Ramos (cell line): ENCODE results near the gene IER3IP1.
"Not testable (repeated sequence)": the region's sequence is repeated elsewhere in the genome, so short reads cannot be mapped to it uniquely, and the experiment has no call there.

Experiments
- in situ Hi-C: fragments of 300-500 bp; cut with MboI; formaldehyde crosslinking; loops from one replicate; pipeline ENCODE4 v1.14.3; 2022; ENCODE audit warnings: low sequenced_read_pairs; ENCODE audit not compliant: unreplicated experiment

IER3IP1 gene, protein sequence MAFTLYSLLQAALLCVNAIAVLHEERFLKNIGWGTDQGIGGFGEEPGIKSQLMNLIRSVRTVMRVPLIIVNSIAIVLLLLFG

GRCh38 chr18:47175898-47176575 lies at the start of gene IER3IP1:
Gene IER3IP1 (minus strand): TSS chr18:47176364. CDS start chr18:47176277, 87 bp downstream.
- in situ Hi-C loops, result no loop called here

DNA sequence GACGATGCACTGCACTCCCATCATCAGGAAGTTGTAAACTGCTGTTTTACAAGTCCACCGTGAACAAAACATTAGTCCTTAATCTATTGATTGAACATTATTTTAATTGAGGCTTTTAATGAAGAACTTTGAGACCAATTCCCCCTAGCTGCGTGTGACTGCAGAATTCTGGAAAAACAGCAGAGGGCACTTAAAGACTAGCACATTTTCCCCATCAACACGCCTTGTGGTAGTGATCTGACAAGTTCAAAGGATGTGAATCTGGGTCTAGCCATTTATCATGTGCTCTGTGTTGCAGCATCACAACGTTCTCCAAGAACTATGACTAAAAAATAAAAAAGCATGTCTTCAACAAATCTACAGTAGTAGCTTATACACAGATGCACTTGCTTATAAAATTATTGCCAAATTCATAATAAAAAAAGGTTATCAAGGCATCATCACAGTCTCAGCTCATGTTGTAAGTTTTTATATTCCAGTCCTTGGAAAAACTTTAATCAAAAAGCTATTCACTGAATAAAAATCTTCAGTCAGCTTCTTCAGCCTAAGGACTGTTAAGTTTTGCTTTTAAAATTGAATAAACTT lies 39.5 kb upstream of the IER3IP1 start:
- in situ Hi-C loops, result loop anchor here (10.0 kb wide), 1 partner anchor 539 kb away; no protein-coding TSS in a partner anchor

GRCh38 chr18:47209171-47209570 lies 33.0 kb upstream of the IER3IP1 start:
- in situ Hi-C loops, result no loop called here

- in situ Hi-C loops, result no loop called here
Measured at GRCh38 chr18:47206945-47207637, 30.9 kb upstream of the IER3IP1 start.

DNA sequence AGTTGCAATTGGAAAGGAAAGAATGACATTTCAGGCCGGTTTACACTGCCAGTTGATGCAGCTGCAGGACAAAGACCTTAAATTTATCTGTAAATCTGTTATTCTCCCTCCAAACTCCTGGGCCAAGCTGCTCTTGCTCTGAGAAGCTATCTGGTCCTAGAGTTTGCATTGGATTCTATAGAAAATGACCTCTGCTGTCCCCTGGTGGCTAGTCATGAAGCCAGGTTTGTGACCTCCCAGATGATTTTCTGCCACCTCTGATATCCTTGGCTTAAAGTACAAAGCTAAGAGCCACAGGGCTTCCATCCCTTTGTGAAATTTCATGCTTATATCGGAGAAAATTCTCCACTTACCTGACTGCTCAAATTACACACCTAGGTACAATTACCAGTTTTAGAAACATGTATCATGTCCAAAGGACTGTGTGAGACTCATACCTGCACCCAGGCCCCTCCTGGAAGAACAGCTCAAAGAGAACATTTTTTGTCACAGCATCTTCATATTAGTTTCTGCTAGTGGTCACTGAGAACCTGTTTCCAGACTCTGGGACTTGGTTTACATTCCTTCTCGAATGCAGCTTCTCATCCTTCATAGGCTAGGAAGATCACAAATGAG lies 28.9 kb upstream of the IER3IP1 start:
- in situ Hi-C loops, result no loop called here

DNA sequence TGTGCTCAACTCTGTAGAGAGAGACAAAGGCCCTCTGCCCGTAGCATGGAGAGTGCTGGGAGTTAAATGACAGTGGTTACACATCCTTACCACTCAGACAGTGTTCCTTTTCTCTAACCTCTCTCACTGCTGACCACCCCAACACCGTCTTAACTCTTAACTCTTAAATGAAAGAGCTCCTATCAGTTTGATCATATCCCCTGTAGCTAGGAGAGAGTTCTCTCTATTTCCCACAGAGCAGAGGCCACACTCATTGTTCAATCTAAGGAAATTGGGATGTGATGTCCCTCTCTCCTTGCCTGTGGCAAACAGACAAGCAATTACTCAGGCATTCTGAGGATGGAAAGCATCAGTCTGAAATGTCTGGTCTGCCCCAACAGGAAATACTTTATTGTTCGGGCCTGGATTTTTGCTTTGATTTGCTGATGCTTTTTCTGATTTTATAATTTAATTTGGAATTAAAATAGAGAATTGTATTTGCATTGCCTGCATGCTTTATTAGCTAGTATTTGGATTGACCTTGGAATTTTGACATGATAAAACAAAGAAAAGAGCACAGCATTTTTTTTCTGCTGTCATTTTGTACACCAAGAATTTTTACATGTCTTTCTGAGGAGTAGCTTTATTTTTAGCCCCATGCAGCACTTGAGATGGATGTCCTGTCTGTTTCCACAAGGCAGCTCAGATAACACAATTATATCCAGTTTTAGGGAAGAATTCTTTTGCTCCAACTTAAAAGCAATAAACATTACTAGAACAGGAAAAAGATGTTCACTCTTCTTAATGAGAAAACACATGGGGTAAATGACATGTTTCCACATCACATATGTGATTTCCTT lies 27.7 kb upstream of the IER3IP1 start:
- in situ Hi-C loops, result no loop called here

DNA sequence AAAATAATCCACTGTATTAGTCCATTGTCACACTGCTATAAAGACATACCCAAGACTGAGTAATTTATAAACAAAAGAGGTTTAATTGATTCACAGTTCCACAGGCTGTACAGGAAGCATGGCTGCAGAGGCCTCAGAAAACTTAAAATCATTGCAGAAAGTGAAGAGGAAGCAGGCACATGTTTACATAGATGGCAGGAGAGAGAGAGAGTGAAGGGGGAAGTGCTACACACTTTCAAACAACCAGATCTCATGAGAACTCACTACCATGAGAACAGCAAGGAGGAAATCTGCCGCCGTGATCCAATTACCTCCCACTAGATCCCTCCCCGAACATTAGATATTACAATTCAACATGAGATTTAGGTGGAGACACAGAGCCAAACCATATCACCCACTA lies 19.8 kb upstream of the IER3IP1 start:
- in situ Hi-C loops, result not testable (repeated sequence)

- in situ Hi-C loops, result no loop called here
Measured at GRCh38 chr18:47191961-47192360, 15.8 kb upstream of the IER3IP1 start.

- in situ Hi-C loops, result no loop called here
Measured at GRCh38 chr18:47187721-47188120, 11.6 kb upstream of the IER3IP1 start.

- in situ Hi-C loops, result no loop called here
Measured at GRCh38 chr18:47184419-47185050, 8.4 kb upstream of the IER3IP1 start.

DNA sequence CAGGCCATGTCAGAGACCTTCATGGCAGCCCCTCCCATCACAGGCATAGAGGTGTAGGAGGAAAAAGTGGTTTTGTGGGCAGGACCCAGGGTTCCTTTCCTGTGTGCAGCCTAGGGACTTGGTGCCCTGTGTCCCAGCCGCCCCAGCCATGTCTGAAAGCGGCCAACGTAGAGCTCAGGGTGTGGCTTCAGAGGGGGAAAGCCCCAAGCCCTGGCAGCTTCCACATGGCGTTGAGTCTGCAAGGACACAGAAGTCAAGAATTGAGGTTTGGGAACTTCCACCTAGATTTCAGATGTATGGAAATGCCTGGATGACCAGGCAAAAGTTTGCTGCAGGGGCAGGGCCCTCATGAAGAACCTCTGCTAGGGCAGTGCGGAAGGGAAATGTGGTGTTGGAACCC lies 6.0 kb upstream of the IER3IP1 start:
- in situ Hi-C loops, result not testable (repeated sequence)

- in situ Hi-C loops, result no loop called here
Measured at GRCh38 chr18:47180765-47181164, 4.6 kb upstream of the IER3IP1 start.

- in situ Hi-C loops, result no loop called here
Measured at GRCh38 chr18:47179520-47179919, 3.4 kb upstream of the IER3IP1 start.

DNA sequence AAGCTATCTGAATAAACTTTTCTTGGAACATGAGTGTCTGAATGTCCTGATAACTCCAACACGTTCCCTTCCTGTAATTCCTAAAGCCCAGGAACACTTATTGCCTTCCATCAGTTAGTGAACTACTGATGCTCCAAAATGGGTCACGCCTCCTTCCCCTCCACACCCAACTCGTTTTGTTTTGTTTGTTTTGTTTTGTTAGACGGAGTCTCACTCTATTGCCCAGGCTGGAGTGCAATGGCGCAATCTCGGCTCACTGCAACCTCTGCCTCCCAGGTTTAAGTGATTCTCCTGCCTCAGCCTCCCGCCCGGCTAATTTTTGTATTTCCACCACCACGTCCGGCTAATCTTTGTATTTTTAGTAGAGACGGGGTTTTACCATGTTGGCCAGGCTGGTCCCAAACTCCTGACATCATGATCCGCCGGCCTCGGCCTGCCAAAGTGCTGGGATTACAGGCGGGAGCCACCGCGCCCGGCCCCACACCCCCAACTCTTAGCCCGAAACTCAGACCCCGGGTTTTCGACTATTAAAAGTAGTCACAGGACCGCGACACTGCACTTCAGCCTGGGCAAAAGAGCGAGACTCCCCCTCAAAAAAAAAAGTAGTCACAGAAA lies 774 bp downstream of the IER3IP1 start:
- in situ Hi-C loops, result no loop called here

GRCh38 chr18:47174545-47175116 lies 1.5 kb downstream of the IER3IP1 start:
- in situ Hi-C loops, result no loop called here

GRCh38 chr18:47172476-47172875 lies 3.7 kb downstream of the IER3IP1 start:
- in situ Hi-C loops, result no loop called here

DNA sequence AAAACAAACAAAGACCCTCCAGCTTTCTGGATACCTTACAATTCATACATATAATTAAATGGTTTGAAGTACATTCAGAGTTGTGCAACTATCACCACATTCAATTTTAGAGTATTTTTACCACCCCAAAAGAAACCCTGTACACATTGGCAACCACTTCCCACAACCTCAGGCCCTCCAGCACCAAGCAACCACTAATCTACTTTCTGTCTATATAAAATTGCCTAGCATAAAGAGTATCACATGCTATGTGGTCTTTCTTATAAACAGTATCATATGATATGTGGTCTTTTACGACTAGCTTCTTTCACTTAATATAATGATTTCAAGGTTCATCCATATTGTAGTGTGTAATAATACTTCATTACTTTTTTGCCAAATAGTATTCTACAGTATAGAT lies 7.3 kb downstream of the IER3IP1 start:
- in situ Hi-C loops, result no loop called here

DNA sequence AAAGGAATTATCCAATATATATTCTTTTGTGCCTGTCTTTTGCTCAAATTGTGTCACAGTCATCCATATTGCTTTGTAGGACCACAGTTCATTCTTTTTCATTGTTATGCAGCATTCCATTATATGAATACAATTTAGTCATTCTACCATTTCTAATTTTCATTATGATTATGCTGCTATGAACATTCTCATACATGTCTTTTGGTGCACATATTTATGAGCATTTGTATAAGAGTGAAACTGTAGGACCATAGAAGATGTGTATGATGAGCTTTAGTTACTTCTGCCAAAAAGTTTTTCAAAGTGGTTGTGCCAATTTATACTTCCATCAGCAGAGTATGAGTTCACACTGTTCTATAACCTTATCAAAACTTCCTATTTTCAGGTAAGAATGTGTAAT lies 7.7 kb downstream of the IER3IP1 start:
- in situ Hi-C loops, result no loop called here

- in situ Hi-C loops, result no loop called here
Measured at GRCh38 chr18:47166294-47166693, 9.9 kb downstream of the IER3IP1 start.
